GM12878 (cell line): ENCODE data around the gene RIN1. TPM values are rescaled to one million over a fixed set of nuclear protein-coding genes. Genes with fewer than 3 reads are reported as not detected.

Experiments
- ATAC-seq: fragments of 200-7000 bp; cut with Tn5 transposase; 3 replicates; pipeline ENCODE4 v1.9.1; 2020; ENCODE audit warnings: mild to moderate bottlenecking, moderate library complexity
- BruUV-seq: library from RNA; stranded (reverse); fragments of 400-500 nt; replicated peaks from 2 replicates; lab custom pipeline; 2021; lab: Mats Ljungman, UMichigan
- CTCF ChIA-PET: fragments of 300-600 bp; sonication (Branson Sonifier 250); formaldehyde crosslinking; extraction: SDS; loops from one replicate; lab custom pipeline; 2021; ENCODE audit warnings: inconsistent platforms; lab: Yijun Ruan, JAX
- POLR2A ChIA-PET: fragments of 350-600 bp; formaldehyde crosslinking; extraction: SDS; loops from one replicate; lab custom pipeline; 2021; ENCODE audit warnings: inconsistent platforms; lab: Charles Lee
- RAD21 ChIA-PET: fragments of 300-600 bp; sonication (Branson Sonifier 250); formaldehyde crosslinking; loops from one replicate; lab custom pipeline; 2023; ENCODE audit warnings: antibody characterized with exemption; ENCODE audit not compliant: unreplicated experiment; lab: Charles Lee
- SMC1A ChIA-PET: fragments of 300-600 bp; sonication (Branson Sonifier 250); formaldehyde crosslinking; loops from one replicate; lab custom pipeline; 2023; ENCODE audit not compliant: unreplicated experiment, uncharacterized antibody; lab: Charles Lee
- DNase-seq: peaks from one replicate; pipeline ENCODE4 v3.0.0-alpha.2; 2011; ENCODE audit warnings: low read depth, low spot score
- FAIRE-seq: peaks from 3 replicates; lab custom pipeline; 2011; peaks lifted over from hg19 to GRCh38; lab: Jason Lieb, UNC
- H2AFZ ChIP-seq: 2 replicates; pipeline ENCODE4 v1.6.0; 2011; ENCODE audit warnings: low read depth, low read length, control low read depth; ENCODE audit not compliant: control insufficient read depth
- H3K27ac ChIP-seq: 2 replicates; pipeline ENCODE4 v1.5.1; 2011; ENCODE audit warnings: control low read depth; ENCODE audit not compliant: control insufficient read depth, insufficient read depth
- H3K27me3 ChIP-seq, 2 experiments: replicated peaks in 1 of 2; 2 replicates each; pipeline versions ENCODE4 v1.6.0 to v1.6.1; 2011; ENCODE audit warnings: low read length in 1 of 2; ENCODE audit not compliant: control insufficient read depth in 2 of 2, insufficient read depth in 2 of 2
- H3K36me3 ChIP-seq, 2 experiments: 2 replicates each; pipeline ENCODE4 v1.5.1; 2011; ENCODE audit warnings: low read length in 1 of 2; ENCODE audit not compliant: control insufficient read depth in 2 of 2, insufficient read depth in 2 of 2
- H3K4me1 ChIP-seq: 2 replicates; pipeline ENCODE4 v1.6.1; 2011; ENCODE audit warnings: mild to moderate bottlenecking, low read length, moderate library complexity, mixed read lengths; ENCODE audit not compliant: control insufficient read depth, insufficient read depth
- H3K4me2 ChIP-seq: 2 replicates; pipeline ENCODE4 v1.6.0; 2011; ENCODE audit warnings: control low read depth; ENCODE audit not compliant: control insufficient read depth, insufficient read depth
- H3K4me3 ChIP-seq: fragments of 200-600 bp; sonication (generic); 2 replicates; pipeline ENCODE4 v1.5.1; 2016
- H3K79me2 ChIP-seq: 2 replicates; pipeline ENCODE4 v1.6.0; 2011; ENCODE audit warnings: low read length; ENCODE audit not compliant: control insufficient read depth, insufficient read depth
- H3K9ac ChIP-seq: 2 replicates; pipeline ENCODE4 v1.8.0; 2011; ENCODE audit warnings: low read length, control low read depth, mixed read lengths; ENCODE audit not compliant: control insufficient read depth, insufficient read depth
- H3K9me3 ChIP-seq: replicated peaks from 3 replicates; pipeline ENCODE4 v1.5.1; 2011; ENCODE audit warnings: mild to moderate bottlenecking, low read length; ENCODE audit not compliant: control insufficient read depth, insufficient read depth
- H4K20me1 ChIP-seq: 2 replicates; pipeline ENCODE4 v1.6.0; 2011; ENCODE audit not compliant: control insufficient read depth, insufficient read depth
- BACH1 ChIP-seq: fragments of 450-650 bp; IDR thresholded peaks from 2 replicates; pipeline ENCODE4 v1.6.1; 2017; ENCODE audit warnings: mild to moderate bottlenecking, borderline replicate concordance
- BCL11A ChIP-seq: IDR thresholded peaks from 2 replicates; pipeline ENCODE4 v1.6.1; 2011; ENCODE audit warnings: low read depth, low read length
- BRCA1 ChIP-seq: IDR thresholded peaks from 2 replicates; pipeline ENCODE4 v1.6.1; 2011; ENCODE audit warnings: low read depth, low read length, improper control_type of control experiment
- EED ChIP-seq: sonication (generic); IDR thresholded peaks from 2 replicates; pipeline ENCODE4 v1.6.1; 2016; ENCODE audit warnings: antibody characterized with exemption, low read depth
- ETV6 ChIP-seq, 2 experiments: fragments of 450-650 bp in 1 of 2; IDR thresholded peaks in 1 of 2; conservative IDR thresholded peaks in 1 of 2; 2 replicates each; pipeline ENCODE4 v1.6.1; 2014; ENCODE audit warnings: antibody characterized with exemption in 1 of 2, borderline replicate concordance in 1 of 2, low read depth in 1 of 2, mild to moderate bottlenecking in 1 of 2, moderate library complexity in 1 of 2
- FOXK2 ChIP-seq: fragments of 450-650 bp; IDR thresholded peaks from 2 replicates; pipeline ENCODE4 v1.6.1; 2017; ENCODE audit warnings: mild to moderate bottlenecking, moderate library complexity
- FOXM1 ChIP-seq: IDR thresholded peaks from 2 replicates; pipeline ENCODE4 v1.6.1; 2012; ENCODE audit warnings: low read depth, mild to moderate bottlenecking, inconsistent platforms, low read length, moderate library complexity
- MTA2 ChIP-seq: fragments of 450-650 bp; IDR thresholded peaks from 2 replicates; pipeline ENCODE4 v1.6.1; 2016; ENCODE audit warnings: low read depth, mild to moderate bottlenecking, moderate library complexity
- MYC ChIP-seq: IDR thresholded peaks from 2 replicates; pipeline ENCODE4 v1.6.1; 2011; ENCODE audit warnings: mild to moderate bottlenecking, low read length, moderate library complexity, inconsistent platforms; ENCODE audit not compliant: insufficient read depth, insufficient replicate concordance, insufficient read length, severe bottlenecking
- NFIC ChIP-seq: IDR thresholded peaks from 2 replicates; pipeline ENCODE4 v1.6.1; 2012; ENCODE audit warnings: low read depth, mild to moderate bottlenecking, inconsistent platforms, low read length, moderate library complexity
- NRF1 ChIP-seq: conservative IDR thresholded peaks from 2 replicates; pipeline ENCODE4 v1.6.1; 2011; ENCODE audit warnings: mild to moderate bottlenecking, low read depth, low read length, improper control_type of control experiment
- POLR2AphosphoS5 ChIP-seq: IDR thresholded peaks from 2 replicates; pipeline ENCODE4 v1.6.1; 2011; ENCODE audit warnings: mild to moderate bottlenecking, low read length, inconsistent platforms
- RB1 ChIP-seq: fragments of 450-650 bp; formaldehyde crosslinking; IDR thresholded peaks from 2 replicates; pipeline ENCODE4 v1.6.1; 2017; ENCODE audit warnings: mild to moderate bottlenecking, borderline replicate concordance
- SMARCA5 ChIP-seq: fragments of 450-650 bp; IDR thresholded peaks from 2 replicates; pipeline ENCODE4 v1.6.1; 2017; ENCODE audit warnings: mild to moderate bottlenecking
- SP1 ChIP-seq: IDR thresholded peaks from one replicate; pipeline ENCODE4 v1.6.1; 2011; ENCODE audit warnings: low read depth, low read length
- SPI1 ChIP-seq: IDR thresholded peaks from 2 replicates; pipeline ENCODE4 v1.6.1; 2011; ENCODE audit warnings: low read depth, mild to moderate bottlenecking, low read length, moderate library complexity, borderline replicate concordance; ENCODE audit not compliant: insufficient read depth
- STAT3 ChIP-seq: IDR thresholded peaks from 2 replicates; pipeline ENCODE4 v1.6.1; 2011; ENCODE audit warnings: low read depth, low read length, improper control_type of control experiment
- TCF12 ChIP-seq: IDR thresholded peaks from 2 replicates; pipeline ENCODE4 v1.6.1; 2011; ENCODE audit warnings: low read depth, mild to moderate bottlenecking, low read length
- TCF7 ChIP-seq: IDR thresholded peaks from 2 replicates; pipeline ENCODE4 v1.6.1; 2014; ENCODE audit warnings: antibody characterized with exemption, borderline replicate concordance
- ZNF24 ChIP-seq: fragments of 450-650 bp; IDR thresholded peaks from 2 replicates; pipeline ENCODE4 v1.6.1; 2017; ENCODE audit warnings: antibody characterized with exemption, mild to moderate bottlenecking
- WGBS: methylation state at CpG from one replicate; pipeline ENCODE4 v1.1.6; 2016; ENCODE audit warnings: low lambda C conversion rate; ENCODE audit not compliant: insufficient replicate concordance, insufficient coverage; ENCODE audit errors: missing lambda C conversion rate; 5-methylcytosine and 5-hydroxymethylcytosine counted together
- in situ Hi-C: fragments of 300-500 bp; cut with MboI; formaldehyde crosslinking; loops from 9 replicates; pipeline ENCODE4 v1.14.3; 2018; ENCODE audit warnings: mixed read lengths
- intact Hi-C: fragments of 100-400 bp; cut with micrococcal nuclease; formaldehyde crosslinking; loops from one replicate; pipeline ENCODE4 v1.14.2; 2022; ENCODE audit not compliant: unreplicated experiment
- polyA plus RNA-seq, 11 experiments: library from polyadenylated mRNA; depleted of rRNA in 4 of 11; unstranded in 6 of 11; stranded (reverse) in 5 of 11; fragments of >200 nt; fragmentation: Nextera tagmentation in 4 of 11; fragmentation: Illumina TruSeq in 1 of 11; extraction: Ambion mirVana in 4 of 11; extraction: Trizol in 1 of 11; gene quantifications; 1 replicate in 1 of 11; 2 replicates in 10 of 11; pipeline versions ENCODE4 v1.2.1 to v1.2.3, GENCODE V29; 2011 to 2016; ENCODE audit warnings: inconsistent platforms in 2 of 11, missing spikeins in 2 of 11, low read depth in 1 of 11
- total RNA-seq, 4 experiments: library from RNA; depleted of rRNA in 3 of 4; stranded (reverse); fragments of >200 nt in 3 of 4; fragmentation: Illumina TruSeq in 1 of 4; extraction: Trizol in 1 of 4; gene quantifications; 2 replicates each; pipeline versions ENCODE4 v1.2.1 to v1.2.3, GENCODE V29; 2013 to 2021
- TF ChIP-seq, protein P1 (sequence below): fragments of 450-650 bp; IDR thresholded peaks from 2 replicates; pipeline ENCODE4 v1.6.1; 2017; ENCODE audit warnings: borderline replicate concordance

RIN1 gene
- total and polyA plus RNA-seq, 10 of the 15 experiments (the other 5 are each of a cell fraction or from before 2014, with no cell fraction given): 0.04 to 0.69 (median 0.22) TPM; not detected in 1

DNA sequence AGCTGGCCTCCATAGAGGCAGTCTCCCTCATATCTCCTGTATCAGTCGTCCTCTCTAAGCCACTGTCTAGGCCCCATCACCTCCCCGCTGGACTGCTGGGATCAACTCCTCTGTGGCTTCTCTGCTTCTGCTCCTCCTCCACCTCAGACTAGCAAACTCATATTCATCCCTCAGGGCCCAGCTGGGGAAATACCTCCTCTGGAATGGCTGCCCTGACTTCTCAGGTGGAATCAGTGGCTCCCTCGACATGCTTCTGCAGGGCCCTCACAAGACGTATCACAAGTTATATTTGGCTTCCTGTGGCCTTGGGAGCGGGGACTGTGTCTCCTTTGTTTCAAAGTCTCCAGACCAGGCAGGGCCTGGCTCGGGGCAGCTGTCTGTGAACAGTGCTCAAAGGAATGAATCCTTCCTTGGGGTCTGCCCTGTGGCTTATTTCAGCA is 25.3 kb upstream of the RIN1 start (continued):
- no peak for TF ChIP-seq ZNF24
- TF ChIP-seq BRCA1: no peak
- TF ChIP-seq FOXM1: no peak
- no peak for TF ChIP-seq TCF7
- no peak for TF ChIP-seq SP1
- TF ChIP-seq MTA2: no peak
- TF ChIP-seq, protein P1, sequence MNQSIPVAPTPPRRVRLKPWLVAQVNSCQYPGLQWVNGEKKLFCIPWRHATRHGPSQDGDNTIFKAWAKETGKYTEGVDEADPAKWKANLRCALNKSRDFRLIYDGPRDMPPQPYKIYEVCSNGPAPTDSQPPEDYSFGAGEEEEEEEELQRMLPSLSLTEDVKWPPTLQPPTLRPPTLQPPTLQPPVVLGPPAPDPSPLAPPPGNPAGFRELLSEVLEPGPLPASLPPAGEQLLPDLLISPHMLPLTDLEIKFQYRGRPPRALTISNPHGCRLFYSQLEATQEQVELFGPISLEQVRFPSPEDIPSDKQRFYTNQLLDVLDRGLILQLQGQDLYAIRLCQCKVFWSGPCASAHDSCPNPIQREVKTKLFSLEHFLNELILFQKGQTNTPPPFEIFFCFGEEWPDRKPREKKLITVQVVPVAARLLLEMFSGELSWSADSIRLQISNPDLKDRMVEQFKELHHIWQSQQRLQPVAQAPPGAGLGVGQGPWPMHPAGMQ: no peak
- TF ChIP-seq NRF1: no peak
- no peak for TF ChIP-seq POLR2AphosphoS5
- no peak for TF ChIP-seq NFIC
- no peak for TF ChIP-seq STAT3

DNA sequence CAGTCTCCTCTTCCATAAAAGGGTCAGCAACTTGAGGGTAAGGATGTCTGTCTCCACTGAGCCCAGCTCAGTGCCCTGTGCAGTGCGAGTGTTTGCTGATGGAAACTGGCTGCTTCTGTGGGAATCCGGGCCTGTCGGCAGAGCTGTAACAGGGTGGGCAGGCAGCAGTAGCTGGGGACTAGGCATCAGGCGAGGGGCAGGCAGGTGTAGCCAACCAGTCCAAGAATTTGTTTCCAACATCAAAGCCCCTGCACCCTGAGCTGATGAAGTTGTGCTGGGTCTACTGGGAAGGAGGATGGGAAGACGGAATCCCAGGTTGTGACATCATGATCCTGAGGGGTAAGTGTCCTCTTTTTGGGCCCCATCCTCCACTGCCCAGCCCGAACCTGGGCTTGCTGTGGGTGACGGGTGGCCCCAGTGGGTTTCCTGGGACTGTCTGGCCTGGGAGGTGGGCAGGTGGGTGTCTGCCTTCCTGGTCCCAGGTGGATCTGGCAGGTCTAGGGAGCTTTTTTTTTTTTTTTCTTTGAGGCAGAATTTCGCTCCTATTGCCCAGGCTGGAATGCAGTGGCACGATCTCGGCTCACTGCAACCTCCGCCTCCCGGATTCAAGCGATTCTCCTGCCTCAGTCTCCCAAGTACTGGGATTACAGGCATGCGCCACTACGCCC is 24.3 kb upstream of the RIN1 start:
- Histone ChIP-seq H3K9me3 (no peaks in the 10 kb centered on the region), H3K9ac (no peak overlapping the region), H3K4me1 (no peaks in the 10 kb centered on the region), H3K27me3 (no peaks in the 10 kb centered on the region), H3K36me3 (0 out of 4 replicates have a peak, but pooled peaks cover 0 to 2% of the 10 kb centered on the region in 2 experiments), H4K20me1 (no peaks in the 10 kb centered on the region), H3K4me2 (no peak overlapping the region), H2AFZ (no peak overlapping the region), H3K79me2 (no peaks in the 10 kb centered on the region), H3K27ac (no peak overlapping the region), H3K4me3 (no peak overlapping the region)
- ChIA-PET POLR2A (interaction anchor here (0.6 to 0.9 kb wide), 2 partner anchors 35 to 155 kb away, joined by 3 to 4 read pairs; no protein-coding TSS in a partner anchor), SMC1A (interaction anchor here (1.1 kb wide), 1 partner anchor 26 kb away, joined by 3 read pairs; no protein-coding TSS in a partner anchor), CTCF (interaction anchor here (3.0 kb wide), 1 partner anchor 25 kb away, joined by 12 read pairs; no protein-coding TSS in a partner anchor), RAD21 (interaction anchor here (0.6 to 1.4 kb wide), 3 partner anchors 48 to 666 kb away, joined by 3 to 6 read pairs (median 4); no protein-coding TSS in a partner anchor)
- ATAC-seq (no peak), DNase-seq (no peak), FAIRE-seq (no peak)
- in situ Hi-C loops: no loop called here
- TF ChIP-seq EED: no peak
- no peak for TF ChIP-seq FOXK2
- TF ChIP-seq MYC: no peak
- no peak for TF ChIP-seq RB1
- TF ChIP-seq SPI1: no peak
- TF ChIP-seq TCF12: no peak
- TF ChIP-seq BACH1: no peak
- TF ChIP-seq NRF1: no peak
- no peak for TF ChIP-seq SMARCA5
- TF ChIP-seq BCL11A: no peak
- no peak for TF ChIP-seq ETV6 (conservative IDR thresholded peaks at IDR 0.05 in 1 of 2, IDR thresholded peaks at IDR 0.05 in 1 of 2; ENCODE audit: borderline replicate concordance in 1 of 2, low read depth in 1 of 2)
- BruUV-seq: no TSS peak
- intact Hi-C loops: no loop called here
- 80% methylated on average over 15 of the region's 15 CpGs for WGBS
